Activated CD4-positive, alpha-beta T cell treated with anti-CD3 and anti-CD28 coated beads for 24 hours (primary cell): ENCODE data around the gene GPR25.
"Not testable (repeated sequence)": the region's sequence is repeated elsewhere in the genome, so short reads cannot be mapped to it uniquely, and the experiment has no call there.

Experiments
- DNase-seq, 2 donors: peaks; one replicate each; pipeline ENCODE4 v3.0.0-alpha.2; 2020; ENCODE audit warnings: low read depth in 2 of 2

Gene GPR25

DNA sequence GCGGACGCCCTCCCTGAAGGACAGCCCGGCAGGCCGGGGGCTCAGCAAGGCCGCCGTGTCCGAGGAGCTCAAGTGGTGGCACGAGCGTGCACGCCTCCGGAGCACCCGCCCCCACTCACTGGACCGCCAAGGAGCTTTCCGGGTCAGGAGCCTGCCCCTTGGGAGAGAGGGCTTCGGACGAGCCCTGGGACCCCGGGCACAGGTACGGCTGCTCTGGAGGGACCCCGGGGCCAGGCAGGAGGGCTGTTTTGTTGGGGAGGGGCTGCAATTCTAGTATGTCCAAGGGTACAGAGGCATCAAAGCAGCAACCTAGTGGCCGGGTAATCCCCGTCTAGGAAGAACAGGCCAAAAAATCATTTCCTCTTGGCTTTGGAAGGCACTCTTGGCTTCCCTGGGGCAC, 39.2 kb downstream of the GPR25 start:
- DNase-seq, result not testable (repeated sequence)

DNA sequence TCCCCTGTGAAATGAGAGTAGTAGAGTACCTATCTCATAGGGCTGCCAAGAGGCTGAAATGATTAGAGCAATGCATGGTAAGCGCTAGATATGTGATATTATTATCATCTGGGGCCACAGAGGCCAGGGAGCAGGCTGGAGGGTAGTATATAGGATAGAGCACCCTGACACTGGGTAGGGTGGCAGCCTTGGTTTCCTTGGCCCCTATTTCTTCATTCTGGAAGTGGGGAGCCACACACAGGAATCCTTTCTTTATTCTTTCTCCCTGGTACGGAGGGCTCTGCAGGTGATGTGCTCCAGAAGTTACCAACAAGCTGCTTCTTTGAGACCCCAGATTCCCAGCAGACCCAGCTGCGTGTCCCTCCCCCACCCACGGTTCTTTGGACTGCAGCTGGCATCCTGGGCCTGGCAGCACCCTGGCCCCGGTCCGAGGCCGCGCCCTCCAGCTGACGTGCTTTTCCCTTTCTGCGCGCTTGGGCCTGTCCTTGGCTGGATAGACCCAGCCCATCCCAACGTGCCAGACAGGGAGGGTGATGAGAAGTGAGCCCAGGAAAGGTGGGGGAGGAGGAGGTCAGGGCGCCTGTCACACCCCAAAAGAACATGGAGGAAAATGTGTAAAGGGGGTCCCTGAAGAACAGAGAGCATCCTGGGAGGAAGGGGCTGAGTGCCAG, 40.1 kb downstream of the GPR25 start:
- DNase-seq, result no peak

GRCh38 chr1:200916152-200916551, 43.4 kb downstream of the GPR25 start:
- DNase-seq, result no peak

DNA sequence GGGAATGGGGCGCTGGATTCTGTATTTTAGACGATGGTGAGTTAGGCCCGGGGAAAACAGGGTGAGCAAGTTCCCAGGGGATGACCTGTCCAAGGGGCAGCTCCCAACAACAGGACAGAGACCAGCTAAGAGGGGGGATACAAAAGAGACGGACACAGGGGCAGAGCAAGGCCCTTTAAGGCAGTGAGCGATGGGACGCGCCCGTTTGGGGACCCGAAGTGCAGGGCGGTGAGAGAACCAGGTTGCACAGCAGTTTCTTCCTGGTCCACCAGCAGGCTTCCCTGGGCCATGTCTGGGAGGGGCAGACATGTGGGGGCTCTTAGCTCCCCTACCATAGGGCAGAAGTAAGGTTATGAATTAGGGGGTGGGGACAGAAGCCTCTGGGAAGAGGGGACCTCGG, 43.9 kb downstream of the GPR25 start:
- DNase-seq, result no peak

- DNase-seq, result no peak
Measured at GRCh38 chr1:200917291-200917817, 44.6 kb downstream of the GPR25 start.

GRCh38 chr1:200918006-200918405, 45.2 kb downstream of the GPR25 start:
- DNase-seq, result no peak

- no peak for DNase-seq
Measured at GRCh38 chr1:200919386-200919785, 46.6 kb downstream of the GPR25 start.

DNA sequence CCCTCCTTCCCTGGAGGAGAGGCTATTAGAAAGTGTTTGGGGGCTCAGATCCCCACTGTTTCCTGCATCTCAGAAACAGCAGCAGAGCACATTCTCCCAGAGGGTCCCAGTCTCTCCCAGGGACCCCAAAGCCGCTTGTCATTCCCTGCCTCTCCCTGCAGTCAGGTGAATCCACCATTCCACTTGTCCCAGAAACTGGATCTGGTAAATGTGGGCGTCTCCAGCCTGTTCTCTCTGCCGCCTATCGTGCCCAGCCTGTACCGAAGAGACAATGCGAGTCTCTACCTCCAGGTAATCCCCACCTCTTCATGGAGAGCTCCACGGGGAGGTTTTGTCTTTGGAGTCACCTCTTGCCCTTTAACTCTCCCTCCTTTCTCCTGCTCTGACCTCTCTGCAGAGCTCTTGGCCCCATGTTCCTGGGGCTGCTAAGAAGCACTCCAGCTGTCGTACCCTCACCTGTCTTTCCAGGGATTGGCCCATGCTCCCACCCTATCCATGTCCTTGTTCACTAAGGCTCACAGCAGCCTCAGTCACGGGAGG, 48.9 kb downstream of the GPR25 start:
- no peak for DNase-seq

DNA sequence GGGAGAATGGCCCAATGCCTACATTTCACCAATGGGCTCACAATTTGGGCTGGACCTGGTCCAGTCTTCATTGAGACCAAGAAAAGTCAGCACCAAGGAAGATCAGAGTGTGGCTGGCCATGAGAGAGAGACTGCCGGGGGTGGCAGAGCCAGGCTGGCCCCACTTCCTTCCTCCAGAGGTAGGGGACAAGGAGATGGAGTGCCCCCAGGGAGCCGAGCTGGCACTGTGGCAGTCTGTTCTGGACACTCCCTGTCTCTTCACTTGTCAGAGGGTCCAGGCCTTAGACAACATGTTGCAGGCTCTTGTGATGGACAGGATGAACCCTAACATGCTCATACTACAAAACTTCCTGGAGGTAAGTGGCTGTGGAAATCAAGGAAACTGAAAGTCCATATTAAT, 49.6 kb downstream of the GPR25 start:
- no peak for DNase-seq

- DNase-seq, result no peak
Measured at GRCh38 chr1:200923601-200924000, 50.8 kb downstream of the GPR25 start.
